ENCODE data around the gene SLC66A3. TPM values are rescaled to one million over a fixed set of nuclear protein-coding genes. Genes with fewer than 3 reads are reported as not detected.

SLC66A3 gene
- polyA plus RNA-seq, 1 donor (not counting 4 experiments of a cell fraction or from before 2014, with no cell fraction given), result 31.1 TPM

GRCh38 chr2:11222845-11223244 is 67.6 kb downstream of the SLC66A3 start:
- H3K4me1 ChIP-seq (ENCODE audit: control insufficient read depth, extremely low read depth, insufficient read depth, low read length), result no peaks in the 10 kb centered on the region
- H3K9me1 ChIP-seq (ENCODE audit: control insufficient read depth, extremely low read depth, insufficient read depth, low read length), result no peaks in the 10 kb centered on the region
- TF ChIP-seq CTCF (optimal IDR thresholded peaks at IDR 0.05 in 1 of 3, IDR thresholded peaks at IDR 0.05 in 1 of 3, conservative IDR thresholded peaks at IDR 0.05 in 1 of 3; ENCODE audit: extremely low read depth in 1 of 3, insufficient read depth in 2 of 3, low read length in 3 of 3), result no peak
- H3K9ac ChIP-seq (ENCODE audit: control insufficient read depth, extremely low read depth, insufficient read depth, low read length), result no peak overlapping the region
- H3K4me3 ChIP-seq (ENCODE audit: control insufficient read depth in 2 of 3, extremely low read depth in 1 of 3, insufficient read depth in 2 of 3, low read depth in 1 of 3, low read length in 3 of 3), result no peak overlapping the region
- no peak overlapping the region for H2AFZ ChIP-seq (ENCODE audit: control insufficient read depth, low read length)
- dilution Hi-C loops (cut with MboI; ENCODE audit: extremely low pct_ligation_motif_present, low sequenced_read_pairs), result no loop called here
- H3K4me2 ChIP-seq (ENCODE audit: control insufficient read depth, extremely low read depth, insufficient read depth, low read depth, low read length), result no peak overlapping the region
- FAIRE-seq (no peak), DNase-seq (ENCODE audit: low read depth, low spot score) (no peak)
- no peaks in the 10 kb centered on the region for H3K79me2 ChIP-seq (ENCODE audit: control insufficient read depth, insufficient read depth, low read length)
- H3K36me3 ChIP-seq (ENCODE audit: control insufficient read depth in 2 of 2, extremely low read depth in 1 of 2, insufficient read depth in 2 of 2, low read length in 2 of 2), result peaks cover 0 to 3% of the 10 kb centered on the region in 2 experiments
- H3K27ac ChIP-seq (ENCODE audit: control insufficient read depth, insufficient read depth, low read length), result no peak overlapping the region
- no peaks in the 10 kb centered on the region for H4K20me1 ChIP-seq (ENCODE audit: control insufficient read depth, extremely low read depth, insufficient read depth, low read length)
- H3K9me3 ChIP-seq (ENCODE audit: control insufficient read depth, low read depth, low read length), result no peaks in the 10 kb centered on the region
- H3K27me3 ChIP-seq (ENCODE audit: control insufficient read depth, extremely low read depth, insufficient read depth, low read length), result no peaks in the 10 kb centered on the region

GRCh38 chr2:11224887-11225286 is 69.6 kb downstream of the SLC66A3 start:
- no peaks in the 10 kb centered on the region for H3K9me3 ChIP-seq (ENCODE audit: control insufficient read depth, low read depth, low read length)
- FAIRE-seq (no peak), DNase-seq (ENCODE audit: low read depth, low spot score) (no peak)
- H3K27me3 ChIP-seq (ENCODE audit: control insufficient read depth, extremely low read depth, insufficient read depth, low read length), result no peaks in the 10 kb centered on the region
- no peaks in the 10 kb centered on the region for H3K9me1 ChIP-seq (ENCODE audit: control insufficient read depth, extremely low read depth, insufficient read depth, low read length)
- H3K27ac ChIP-seq (ENCODE audit: control insufficient read depth, insufficient read depth, low read length), result no peak overlapping the region
- peaks cover 0 to under 1% of the 10 kb centered on the region in 2 experiments for H3K36me3 ChIP-seq (ENCODE audit: control insufficient read depth in 2 of 2, extremely low read depth in 1 of 2, insufficient read depth in 2 of 2, low read length in 2 of 2)
- H4K20me1 ChIP-seq (ENCODE audit: control insufficient read depth, extremely low read depth, insufficient read depth, low read length), result no peaks in the 10 kb centered on the region
- no peak overlapping the region for H3K4me3 ChIP-seq (ENCODE audit: control insufficient read depth in 2 of 3, extremely low read depth in 1 of 3, insufficient read depth in 2 of 3, low read depth in 1 of 3, low read length in 3 of 3)
- dilution Hi-C loops (cut with MboI; ENCODE audit: extremely low pct_ligation_motif_present, low sequenced_read_pairs), result no loop called here
- H3K4me1 ChIP-seq (ENCODE audit: control insufficient read depth, extremely low read depth, insufficient read depth, low read length), result no peaks in the 10 kb centered on the region
- TF ChIP-seq EZH2 (IDR thresholded peaks at IDR 0.05; ENCODE audit: low read length) (no peak), CTCF (optimal IDR thresholded peaks at IDR 0.05 in 1 of 3, IDR thresholded peaks at IDR 0.05 in 1 of 3, conservative IDR thresholded peaks at IDR 0.05 in 1 of 3; ENCODE audit: extremely low read depth in 1 of 3, insufficient read depth in 2 of 3, low read length in 3 of 3) (no peak)
- no peak overlapping the region for H3K4me2 ChIP-seq (ENCODE audit: control insufficient read depth, extremely low read depth, insufficient read depth, low read depth, low read length)
- H2AFZ ChIP-seq (ENCODE audit: control insufficient read depth, low read length), result no peak overlapping the region
- H3K9ac ChIP-seq (ENCODE audit: control insufficient read depth, extremely low read depth, insufficient read depth, low read length), result no peak overlapping the region
- no peaks in the 10 kb centered on the region for H3K79me2 ChIP-seq (ENCODE audit: control insufficient read depth, insufficient read depth, low read length)
